HepG2 (cell line): ENCODE data around the gene NECAP2. TPM values are rescaled to one million over a fixed set of nuclear protein-coding genes. Genes with fewer than 3 reads are reported as not detected.

Experiments used
- ATAC-seq: fragments of 200-7000 bp; cut with Tn5 transposase; 3 replicates; pipeline ENCODE4 v1.9.1; 2020; ENCODE audit warnings: mild to moderate bottlenecking, moderate library complexity
- BruUV-seq: library from RNA; stranded (reverse); fragments of 400-500 nt; replicated peaks from 2 replicates; lab custom pipeline; 2021; lab: Mats Ljungman, UMichigan
- CTCF ChIA-PET: fragments of 300-600 bp; formaldehyde crosslinking; extraction: SDS; loops from one replicate; lab custom pipeline; 2021; ENCODE audit warnings: low total read pairs, inconsistent platforms, low intra/inter-chr PET ratio; lab: Yijun Ruan, JAX
- POLR2A ChIA-PET: fragments of 350-600 bp; sonication (Branson Sonifier 250); formaldehyde crosslinking; loops from one replicate; lab custom pipeline; 2020; ENCODE audit warnings: antibody characterized with exemption, inconsistent platforms; lab: Yijun Ruan, JAX
- DNase-seq: peaks from one replicate; pipeline ENCODE4 v3.0.0-alpha.2; 2015; ENCODE audit warnings: low spot score
- FAIRE-seq: peaks from 3 replicates; lab custom pipeline; 2011; peaks lifted over from hg19 to GRCh38; lab: Jason Lieb, UNC
- H2AFZ ChIP-seq: one replicate; pipeline ENCODE4 v1.6.1; 2011; ENCODE audit warnings: low read length, inconsistent platforms
- H3K27ac ChIP-seq: fragments of 300-600 bp; 3 replicates; pipeline ENCODE4 v1.8.0; 2011; ENCODE audit warnings: mixed run types, mild to moderate bottlenecking, mixed read lengths, low read length, inconsistent platforms; ENCODE audit not compliant: insufficient read depth; ENCODE audit errors: extremely low read length
- H3K27me3 ChIP-seq, 2 experiments: fragments of 200-600 bp in 1 of 2; 2 replicates in 1 of 2; 3 replicates in 1 of 2; pipeline versions ENCODE4 v1.6.0 to v1.8.0; 2011; ENCODE audit warnings: low read length in 2 of 2, mild to moderate bottlenecking in 2 of 2, moderate library complexity in 2 of 2, inconsistent platforms in 1 of 2; ENCODE audit not compliant: insufficient read depth in 2 of 2, control insufficient read depth in 1 of 2
- H3K36me3 ChIP-seq, 2 experiments: fragments of 200-600 bp in 1 of 2; replicated peaks in 1 of 2; 2 replicates in 1 of 2; 3 replicates in 1 of 2; pipeline versions ENCODE4 v1.5.1 to v1.8.0; 2011; ENCODE audit warnings: low read length in 2 of 2, inconsistent platforms in 1 of 2; ENCODE audit not compliant: insufficient read depth in 2 of 2, control insufficient read depth in 1 of 2
- H3K4me1 ChIP-seq: 2 replicates; pipeline ENCODE4 v1.5.1; 2012; ENCODE audit warnings: low read length, inconsistent platforms; ENCODE audit not compliant: insufficient read depth
- H3K4me2 ChIP-seq: 2 replicates; pipeline ENCODE4 v1.6.0; 2011; ENCODE audit warnings: low read depth, low read length, inconsistent platforms
- H3K4me3 ChIP-seq, 3 experiments: fragments of 200-600 bp in 1 of 3; sonication (generic), shearing (Covaris generic) in 1 of 3; replicated peaks in 1 of 3; 2 replicates each; pipeline ENCODE4 v1.5.1; 2011 to 2016; ENCODE audit warnings: low read length in 3 of 3, inconsistent platforms in 2 of 3, low read depth in 2 of 3, mild to moderate bottlenecking in 2 of 3, control low read depth in 1 of 3, mixed read lengths in 1 of 3; ENCODE audit not compliant: insufficient read depth in 1 of 3
- H3K79me2 ChIP-seq: one replicate; pipeline ENCODE4 v1.6.1; 2011; ENCODE audit warnings: low read length, inconsistent platforms; ENCODE audit not compliant: insufficient read depth
- H3K9ac ChIP-seq: 2 replicates; pipeline ENCODE4 v1.6.0; 2011; ENCODE audit warnings: mild to moderate bottlenecking, low read depth, low read length, inconsistent platforms; ENCODE audit not compliant: insufficient read depth
- H3K9me3 ChIP-seq: 2 replicates; pipeline ENCODE4 v1.5.1; 2012; ENCODE audit warnings: mild to moderate bottlenecking, low read length
- H4K20me1 ChIP-seq: 2 replicates; pipeline ENCODE4 v1.6.0; 2011; ENCODE audit warnings: inconsistent platforms, mild to moderate bottlenecking, low read length, moderate library complexity; ENCODE audit not compliant: insufficient read depth
- FOXA3 ChIP-seq: IDR thresholded peaks from 2 replicates; pipeline ENCODE4 v1.6.1; 2016; ENCODE audit warnings: missing genetic modification reagents, missing compliant biosample characterization
- FOXK2 ChIP-seq: fragments of 450-650 bp; IDR thresholded peaks from 2 replicates; pipeline ENCODE4 v1.6.1; 2016
- U2AF2 ChIP-seq: fragments of 200-400 bp; formaldehyde crosslinking; IDR thresholded peaks from 2 replicates; pipeline ENCODE4 v1.6.1; 2017; ENCODE audit warnings: low read depth, mild to moderate bottlenecking, low read length
- ZNF563 ChIP-seq: sonication (generic); formaldehyde crosslinking; IDR thresholded peaks from 2 replicates; pipeline ENCODE4 v1.8.0; 2022; ENCODE audit warnings: mild to moderate bottlenecking, moderate library complexity, missing genetic modification reagents
- ZNF782 ChIP-seq: sonication (generic); formaldehyde crosslinking; IDR thresholded peaks from 2 replicates; pipeline ENCODE4 v1.4.0; 2020; ENCODE audit warnings: missing genetic modification reagents, mild to moderate bottlenecking, borderline replicate concordance
- ZNF792 ChIP-seq: IDR thresholded peaks from 2 replicates; pipeline ENCODE4 v1.6.1; 2016
- ZNF839 ChIP-seq: sonication (generic); formaldehyde crosslinking; IDR thresholded peaks from 2 replicates; pipeline ENCODE4 v1.4.0; 2020; ENCODE audit warnings: missing genetic modification reagents, mild to moderate bottlenecking, borderline replicate concordance
- WGBS: methylation state at CpG from one replicate; pipeline ENCODE4 v1.1.6; 2017; ENCODE audit warnings: low lambda C conversion rate; 5-methylcytosine and 5-hydroxymethylcytosine counted together
- in situ Hi-C: cut with HindIII; loops from 2 replicates; pipeline ENCODE4 v1.10.0; 2017; ENCODE audit warnings: low pct_unique_long_range_greater_than_20kb; ENCODE audit not compliant: extremely low pct_ligation_motif_present
- intact Hi-C: fragments of 100-400 bp; cut with micrococcal nuclease; formaldehyde crosslinking; loops from one replicate; pipeline ENCODE4 v1.10.0; 2022; ENCODE audit not compliant: unreplicated experiment
- polyA plus RNA-seq, 8 experiments: library from polyadenylated mRNA; depleted of rRNA in 3 of 8; stranded (reverse) in 7 of 8; unstranded in 1 of 8; fragments of >200 nt; fragmentation: Illumina TruSeq in 4 of 8; extraction: Trizol in 4 of 8; gene quantifications; 2 replicates each; pipeline versions ENCODE4 v1.2.1 to v1.2.3, GENCODE V29; 2011 to 2016; ENCODE audit warnings: low read depth in 4 of 8, missing spikeins in 1 of 8, mixed read lengths in 1 of 8; ENCODE audit not compliant: insufficient read depth in 1 of 8
- total RNA-seq, 5 experiments: library from RNA; depleted of rRNA; stranded (reverse); fragments of >200 nt; fragmentation: Illumina TruSeq; extraction: Trizol; gene quantifications; 2 replicates each; pipeline ENCODE4 v1.2.3, GENCODE V29; 2016; ENCODE audit warnings: low read depth in 1 of 5
- TF ChIP-seq, protein P1 (sequence below): sonication (generic); formaldehyde crosslinking; IDR thresholded peaks from 2 replicates; pipeline ENCODE4 v1.9.0; 2021; ENCODE audit warnings: missing genetic modification reagents, borderline replicate concordance

NECAP2 gene
- total and polyA plus RNA-seq, 2 of the 13 experiments (the other 11 are each of a cell fraction or from before 2014, with no cell fraction given): 38.5 to 52.3 TPM

DNA sequence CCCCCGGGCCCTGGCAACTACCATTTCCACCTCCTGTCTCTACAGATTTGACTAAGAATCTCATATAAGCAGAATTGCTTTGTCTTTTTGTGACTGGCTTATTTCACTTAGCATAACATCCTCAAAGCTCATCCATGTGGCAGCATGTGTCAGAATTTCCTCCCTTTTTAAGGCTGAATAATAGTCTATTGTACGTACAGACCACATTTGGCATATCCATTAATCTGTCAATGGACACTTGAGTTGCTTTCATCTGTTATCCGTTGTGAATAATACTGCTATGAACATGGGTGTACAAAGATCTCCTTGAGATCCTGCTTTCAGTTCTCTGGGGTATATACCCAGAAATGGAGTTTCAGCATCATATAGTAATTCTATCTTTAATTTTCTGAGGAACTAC is 27.3 kb upstream of the NECAP2 start:
- Histone ChIP-seq H4K20me1 (no peaks in the 10 kb centered on the region), H3K79me2 (no peaks in the 10 kb centered on the region), H2AFZ (no peak overlapping the region), H3K4me1 (peaks cover 17% of the 10 kb centered on the region), H3K27ac (no peak overlapping the region), H3K9ac (no peak overlapping the region), H3K36me3 (no peaks in the 10 kb centered on the region), H3K4me2 (no peak overlapping the region), H3K9me3 (no peaks in the 10 kb centered on the region), H3K4me3 (no peak overlapping the region), H3K27me3 (no peaks in the 10 kb centered on the region; a peak in 1 of 5 replicates)
- WGBS: 81% methylated on average over 3 of the region's 3 CpGs
- in situ Hi-C loops (no loop called here), intact Hi-C loops (no loop called here)
- POLR2A ChIA-PET: no interaction called here
- ATAC-seq (no peak), FAIRE-seq (no peak), DNase-seq (no peak)
- TF ChIP-seq ZNF782 (CRISPR knock-in tag): no peak
- no peak for TF ChIP-seq FOXK2
- no peak for TF ChIP-seq U2AF2
- no peak for TF ChIP-seq ZNF792
- CTCF ChIA-PET: no interaction called here
- no TSS peak for BruUV-seq

DNA sequence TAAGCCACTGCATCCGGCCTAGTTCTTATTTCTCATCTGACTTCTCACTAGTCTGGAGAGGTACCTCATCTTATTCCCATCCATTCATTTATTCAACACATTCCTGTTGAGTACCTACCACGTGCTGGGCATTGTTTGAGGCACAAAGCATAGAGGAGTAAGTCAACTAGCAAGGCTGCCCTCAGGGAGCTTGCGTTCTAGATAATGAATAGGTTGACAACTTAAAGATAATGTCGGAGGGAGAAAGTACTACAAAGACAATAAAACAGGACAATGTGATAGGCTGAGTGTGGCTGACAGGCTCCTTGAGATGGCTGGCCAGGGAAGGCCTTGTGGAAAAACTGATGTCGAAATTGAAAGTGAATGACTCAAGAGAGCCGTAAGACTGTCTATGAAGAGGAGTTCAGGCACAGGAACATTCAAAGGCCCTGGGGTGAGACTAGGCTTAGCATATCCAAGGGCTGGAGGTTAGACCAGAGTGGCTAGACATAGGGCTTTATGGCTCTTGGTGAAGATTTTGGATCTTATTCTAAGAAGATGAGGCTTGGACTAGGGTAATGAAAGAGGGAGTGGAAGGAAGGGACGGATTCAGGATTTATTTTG is 21.6 kb upstream of the NECAP2 start:
- Histone ChIP-seq H3K36me3 (no peaks in the 10 kb centered on the region), H3K27me3 (no peaks in the 10 kb centered on the region), H3K4me2 (no peak overlapping the region), H3K9ac (no peak overlapping the region), H3K4me3 (no peak overlapping the region), H3K9me3 (no peaks in the 10 kb centered on the region), H3K4me1 (peaks cover 4% of the 10 kb centered on the region), H2AFZ (no peak overlapping the region), H3K79me2 (no peaks in the 10 kb centered on the region), H4K20me1 (no peaks in the 10 kb centered on the region), H3K27ac (no peak overlapping the region)
- in situ Hi-C loops: no loop called here
- DNase-seq (no peak), FAIRE-seq (no peak), ATAC-seq (no peak)
- BruUV-seq: no TSS peak
- intact Hi-C loops: no loop called here
- CTCF ChIA-PET: no interaction called here
- 72% methylated on average over 7 of the region's 7 CpGs for WGBS
- POLR2A ChIA-PET: no interaction called here
- TF ChIP-seq, protein P1, sequence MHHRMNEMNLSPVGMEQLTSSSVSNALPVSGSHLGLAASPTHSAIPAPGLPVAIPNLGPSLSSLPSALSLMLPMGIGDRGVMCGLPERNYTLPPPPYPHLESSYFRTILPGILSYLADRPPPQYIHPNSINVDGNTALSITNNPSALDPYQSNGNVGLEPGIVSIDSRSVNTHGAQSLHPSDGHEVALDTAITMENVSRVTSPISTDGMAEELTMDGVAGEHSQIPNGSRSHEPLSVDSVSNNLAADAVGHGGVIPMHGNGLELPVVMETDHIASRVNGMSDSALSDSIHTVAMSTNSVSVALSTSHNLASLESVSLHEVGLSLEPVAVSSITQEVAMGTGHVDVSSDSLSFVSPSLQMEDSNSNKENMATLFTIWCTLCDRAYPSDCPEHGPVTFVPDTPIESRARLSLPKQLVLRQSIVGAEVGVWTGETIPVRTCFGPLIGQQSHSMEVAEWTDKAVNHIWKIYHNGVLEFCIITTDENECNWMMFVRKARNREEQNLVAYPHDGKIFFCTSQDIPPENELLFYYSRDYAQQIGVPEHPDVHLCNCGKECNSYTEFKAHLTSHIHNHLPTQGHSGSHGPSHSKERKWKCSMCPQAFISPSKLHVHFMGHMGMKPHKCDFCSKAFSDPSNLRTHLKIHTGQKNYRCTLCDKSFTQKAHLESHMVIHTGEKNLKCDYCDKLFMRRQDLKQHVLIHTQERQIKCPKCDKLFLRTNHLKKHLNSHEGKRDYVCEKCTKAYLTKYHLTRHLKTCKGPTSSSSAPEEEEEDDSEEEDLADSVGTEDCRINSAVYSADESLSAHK (CRISPR knock-in tag): no peak
- TF ChIP-seq FOXA3 (CRISPR knock-in tag) (no peak), ZNF563 (CRISPR knock-in tag) (no peak), ZNF839 (CRISPR knock-in tag) (no peak)
